IPS-NIHi11 (cell line): Measurements from ENCODE around the gene XPR1.
A peak's percentile ranks its signal among the peaks of the same experiment; 100 is the strongest.

ENCODE experiments used
- DNase-seq: peaks from one replicate; pipeline ENCODE4 v3.0.0; 2012; ENCODE audit warnings: mixed read lengths, low spot score

XPR1 gene

GRCh38 chr1:180916771-180917170 is 284.9 kb downstream of the XPR1 start:
- no peak for DNase-seq

GRCh38 chr1:180917306-180918065 is 285.7 kb downstream of the XPR1 start:
- no peak for DNase-seq

- no peak for DNase-seq
Measured at GRCh38 chr1:180918519-180918918, 286.7 kb downstream of the XPR1 start.

- DNase-seq = no peak
Measured at GRCh38 chr1:180919183-180919700, 287.4 kb downstream of the XPR1 start.

GRCh38 chr1:180920193-180920592 is 288.4 kb downstream of the XPR1 start:
- DNase-seq = no peak

GRCh38 chr1:180920702-180921101 is 288.9 kb downstream of the XPR1 start:
- DNase-seq = no peak

DNA sequence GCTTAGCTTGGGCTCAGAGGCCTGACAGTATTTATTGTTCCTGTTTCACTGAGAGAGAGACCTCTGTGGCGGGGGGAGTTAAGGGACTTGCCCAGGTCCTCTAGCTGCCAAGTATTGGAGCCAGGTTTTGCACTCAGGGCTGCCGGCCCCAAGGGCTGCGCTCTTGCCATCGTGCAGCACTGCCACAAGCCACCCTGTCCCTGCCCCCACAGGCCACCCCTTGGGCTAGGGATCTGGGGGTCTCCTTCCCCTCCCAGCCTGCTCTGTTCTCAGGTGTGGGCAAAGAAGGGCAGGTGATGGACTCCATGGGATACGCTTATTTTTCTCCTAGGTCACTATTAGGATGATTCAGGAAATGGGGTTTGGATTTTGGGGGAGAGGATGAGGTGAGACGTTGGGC is 289.6 kb downstream of the XPR1 start:
- DNase-seq = no peak

GRCh38 chr1:180921891-180922630 is 290.2 kb downstream of the XPR1 start:
- no peak for DNase-seq

DNA sequence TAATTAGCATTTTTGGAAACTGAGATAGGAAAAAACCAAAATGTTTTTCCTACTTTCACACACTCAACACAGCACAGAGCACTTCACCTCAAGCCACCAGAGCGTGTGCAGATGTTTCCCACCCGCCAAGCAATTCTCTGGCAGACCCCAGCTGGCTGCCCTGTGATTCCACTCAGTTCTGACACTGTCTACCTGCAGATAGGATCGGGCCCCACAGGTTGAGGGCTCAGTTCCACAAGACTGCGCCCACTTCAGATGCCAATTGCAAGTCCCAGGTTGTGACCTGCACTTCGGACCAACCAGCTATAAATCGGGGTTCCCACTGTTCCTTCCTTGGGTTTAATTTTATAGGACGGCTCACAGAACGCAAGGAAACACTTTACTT is 290.8 kb downstream of the XPR1 start:
- no peak for DNase-seq

DNA sequence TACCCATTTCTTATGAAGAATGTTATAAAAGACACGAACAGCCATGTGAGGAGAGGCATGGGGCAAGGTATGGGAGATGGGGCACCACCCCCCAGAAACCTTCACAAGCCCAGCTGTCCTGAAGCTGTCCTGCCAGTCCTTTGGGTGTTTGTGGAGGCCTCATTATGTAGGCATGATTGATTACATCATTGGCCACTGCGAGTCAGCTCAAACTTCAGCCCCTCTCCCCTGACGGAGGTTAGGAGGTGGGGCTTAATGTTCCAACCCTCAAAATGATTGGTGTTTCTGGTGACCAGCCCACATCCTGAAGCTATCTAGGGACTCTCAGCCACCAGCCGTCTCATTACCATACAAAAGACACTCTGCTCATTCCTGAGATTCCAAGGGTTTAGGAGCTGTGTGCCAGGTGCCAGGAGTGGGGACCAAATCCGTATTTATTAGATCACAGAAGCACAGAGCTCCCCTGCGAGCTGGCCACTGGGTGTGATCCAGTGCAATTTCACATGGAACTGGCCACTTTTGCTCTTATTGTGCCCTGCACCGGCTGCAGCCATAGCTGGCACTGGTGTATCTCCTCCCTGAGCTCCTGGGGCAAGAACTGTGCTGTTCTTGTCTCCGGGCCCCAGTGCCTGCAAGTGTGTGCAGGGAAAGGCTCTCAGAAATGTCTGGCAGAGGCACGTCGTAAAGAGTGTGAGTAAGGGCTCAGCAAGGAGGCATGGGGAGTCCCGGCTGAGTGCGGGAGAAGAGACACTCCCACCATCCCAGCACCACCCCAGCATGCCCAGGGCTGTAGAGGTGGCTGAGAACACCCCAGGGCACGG is 291.4 kb downstream of the XPR1 start:
- peak; percentile 85 for DNase-seq

DNA sequence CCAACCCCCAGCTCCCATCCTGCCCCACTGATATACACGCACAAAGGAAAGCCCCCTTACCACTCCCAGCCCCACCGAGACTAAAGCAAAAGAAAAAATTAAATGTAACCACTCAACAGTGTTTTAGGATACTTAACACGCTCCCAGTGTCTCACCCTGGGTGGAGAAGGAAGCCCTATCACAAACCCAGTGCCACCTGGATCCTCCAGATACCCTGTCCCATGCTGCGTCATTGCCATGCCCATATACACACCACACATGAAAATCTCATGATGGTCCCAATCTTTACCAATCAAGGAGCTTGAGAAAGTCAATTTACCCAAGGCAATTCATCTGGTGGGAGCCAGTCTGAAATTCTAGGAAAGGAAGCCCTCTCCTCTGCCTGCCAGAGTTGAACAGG is 292.1 kb downstream of the XPR1 start:
- DNase-seq = no peak

- DNase-seq = no peak
Measured at GRCh38 chr1:180924939-180925338, 293.1 kb downstream of the XPR1 start.

GRCh38 chr1:180925471-180926051 is 293.7 kb downstream of the XPR1 start:
- no peak for DNase-seq

DNA sequence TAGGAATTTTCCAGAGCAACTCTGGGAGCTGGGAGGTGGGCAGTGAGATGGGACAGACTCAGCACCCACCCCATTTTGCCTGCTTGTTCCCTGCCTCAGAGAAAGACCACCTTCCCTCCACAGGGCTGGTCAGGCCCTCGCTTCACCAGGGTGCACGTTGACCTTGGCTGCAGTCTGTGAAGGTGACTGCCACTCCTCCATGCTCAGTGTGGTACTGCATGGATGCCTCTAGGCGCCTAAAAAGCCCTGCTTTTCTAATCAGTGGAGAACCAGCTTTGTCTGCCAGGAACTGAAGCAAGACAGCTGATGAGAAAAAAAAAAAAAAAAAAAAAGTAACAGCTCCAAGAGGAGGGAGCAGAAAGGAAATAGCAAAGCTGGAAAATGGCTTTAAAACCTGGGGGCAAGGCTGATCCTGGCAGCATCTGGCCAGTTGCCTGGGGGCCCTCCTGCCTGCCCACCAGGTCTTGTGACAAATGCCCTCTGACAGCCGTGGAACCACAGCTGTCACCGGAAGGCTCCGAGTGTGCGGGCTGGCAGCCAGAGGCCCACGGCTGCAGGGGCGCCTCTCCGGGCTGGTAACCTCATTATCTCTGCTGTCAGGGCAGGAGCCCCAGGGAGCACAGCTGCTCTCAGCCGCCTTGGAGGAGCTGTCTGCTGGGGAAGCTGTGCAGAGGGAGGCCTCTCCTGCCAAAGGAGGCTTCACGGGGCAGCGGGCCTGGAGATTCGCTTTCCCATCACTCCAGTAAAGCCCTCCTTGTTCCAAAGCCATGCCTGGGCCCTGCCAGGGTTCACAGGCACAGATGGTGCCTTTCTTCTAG is 294.6 kb downstream of the XPR1 start:
- DNase-seq = no peak

GRCh38 chr1:180927348-180927747 is 295.5 kb downstream of the XPR1 start:
- no peak for DNase-seq

DNA sequence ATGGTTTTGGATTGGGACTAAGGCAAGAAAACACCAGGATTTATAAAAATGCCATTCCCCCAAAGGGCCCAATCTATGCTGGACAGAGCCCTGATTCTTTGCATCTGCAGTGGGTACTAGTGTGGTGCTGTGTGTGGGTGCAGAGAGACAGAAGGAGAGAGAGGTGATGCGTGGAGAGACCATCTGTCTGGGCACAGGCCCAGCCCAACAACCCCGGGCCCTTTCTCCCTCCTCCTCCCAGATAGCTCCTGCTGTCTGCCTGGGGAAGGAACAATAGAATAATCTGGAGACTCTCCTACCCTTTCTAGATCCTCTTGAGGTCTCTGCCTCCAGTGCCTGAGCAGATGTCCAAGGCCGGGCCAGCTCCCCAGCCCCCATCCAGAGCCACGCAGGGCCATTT is 296.0 kb downstream of the XPR1 start:
- peak; percentile 52 for DNase-seq

GRCh38 chr1:180928331-180929230 is 296.8 kb downstream of the XPR1 start:
- DNase-seq = no peak

GRCh38 chr1:180929389-180929788 is 297.6 kb downstream of the XPR1 start:
- DNase-seq = no peak

- DNase-seq = no peak
Measured at GRCh38 chr1:180930687-180931086, 298.9 kb downstream of the XPR1 start.

GRCh38 chr1:180931529-180931928 is 299.7 kb downstream of the XPR1 start:
- DNase-seq = no peak
